ENCODE data around the gene FADS6.

Gene FADS6

DNA sequence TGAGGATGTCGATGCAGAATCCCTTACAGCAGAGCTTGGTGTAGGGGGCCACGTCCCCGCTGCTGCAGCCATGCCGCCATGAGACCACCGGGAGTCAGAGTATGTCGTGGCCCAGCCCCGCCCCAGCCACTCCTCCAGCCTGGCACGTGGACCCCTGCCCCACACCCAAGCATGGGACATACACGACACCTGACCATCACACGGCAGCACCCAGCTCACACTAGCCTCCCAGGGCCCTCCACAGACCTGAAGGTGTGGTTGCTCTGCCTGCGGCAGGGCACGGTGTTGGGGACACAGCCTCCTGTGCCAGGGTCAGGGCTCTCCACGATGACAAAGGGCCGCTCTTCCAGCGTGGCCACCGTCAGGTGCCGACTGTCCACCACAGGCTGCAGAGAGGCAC, 43.1 kb downstream of the FADS6 start:
- no peak for DNase-seq

DNA sequence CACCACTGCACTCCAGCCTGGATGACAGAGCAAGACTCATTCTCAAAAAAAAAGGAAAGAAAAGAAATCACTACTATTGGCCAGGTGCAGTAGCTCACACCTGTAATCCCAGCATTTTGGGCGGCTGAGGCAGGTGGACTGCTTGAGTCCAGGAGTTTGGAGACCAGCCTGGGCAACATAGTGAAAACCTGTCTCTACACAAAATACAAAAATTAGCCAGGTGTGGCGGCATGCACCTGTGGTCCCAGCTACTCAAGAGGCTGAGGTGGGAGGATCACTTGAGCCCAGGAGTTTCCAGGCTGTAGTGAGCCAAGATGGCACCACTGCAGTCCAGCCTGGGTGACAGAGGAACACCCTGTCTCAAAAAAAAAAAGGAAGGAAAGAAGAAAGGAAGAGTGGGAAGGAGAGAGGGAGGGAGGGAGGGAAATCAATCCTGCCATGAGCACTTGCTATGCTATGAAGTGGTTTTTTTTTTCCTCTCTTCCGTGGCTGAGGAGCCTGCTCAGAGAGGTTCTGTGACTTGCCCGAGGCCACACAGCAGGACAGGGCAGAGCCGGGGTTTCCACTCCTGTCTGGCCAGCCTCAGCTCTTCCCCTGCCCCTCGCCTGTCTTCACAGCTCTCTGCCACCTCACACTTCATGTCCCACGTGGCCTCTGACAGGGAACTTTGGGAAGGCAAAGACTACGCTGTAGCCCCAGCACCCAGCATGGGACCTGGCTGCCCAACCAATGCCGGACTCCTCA, 44.6 kb downstream of the FADS6 start:
- DNase-seq = no peak

DNA sequence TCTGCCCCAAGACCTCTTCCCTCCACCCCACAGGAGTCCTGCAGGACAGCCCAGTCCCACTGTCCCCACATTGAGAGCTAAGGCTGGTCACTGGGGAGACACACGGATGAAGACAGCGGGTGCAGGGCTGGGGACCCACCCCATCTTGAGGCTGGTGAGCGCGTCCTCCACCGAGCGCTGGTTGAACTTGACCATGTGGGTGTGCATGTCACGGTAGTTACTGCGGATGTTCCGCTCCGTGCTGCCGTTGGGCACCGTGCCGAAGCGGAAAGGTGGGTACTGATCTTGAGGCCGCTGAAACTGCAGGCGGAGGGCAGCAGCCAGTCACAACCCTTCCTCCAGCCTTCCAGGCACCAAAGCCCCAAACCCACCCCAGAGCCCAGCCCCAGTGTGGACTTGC, 46.8 kb downstream of the FADS6 start:
- DNase-seq = no peak

DNA sequence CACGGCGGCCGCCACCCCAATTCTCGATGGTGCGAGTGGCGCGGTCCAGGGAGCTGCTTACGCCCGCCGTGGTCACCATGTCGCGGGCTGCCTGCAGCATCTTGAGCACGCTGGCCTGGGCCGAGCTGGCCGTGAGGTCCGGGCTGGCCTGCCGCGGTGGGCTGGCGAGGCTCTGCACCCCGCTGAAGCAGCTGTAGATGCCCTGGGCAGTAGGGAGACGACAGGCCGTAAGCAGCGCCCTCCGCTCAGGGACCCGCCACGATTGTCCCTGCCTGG, 50.1 kb downstream of the FADS6 start:
- DNase-seq = no peak

DNA sequence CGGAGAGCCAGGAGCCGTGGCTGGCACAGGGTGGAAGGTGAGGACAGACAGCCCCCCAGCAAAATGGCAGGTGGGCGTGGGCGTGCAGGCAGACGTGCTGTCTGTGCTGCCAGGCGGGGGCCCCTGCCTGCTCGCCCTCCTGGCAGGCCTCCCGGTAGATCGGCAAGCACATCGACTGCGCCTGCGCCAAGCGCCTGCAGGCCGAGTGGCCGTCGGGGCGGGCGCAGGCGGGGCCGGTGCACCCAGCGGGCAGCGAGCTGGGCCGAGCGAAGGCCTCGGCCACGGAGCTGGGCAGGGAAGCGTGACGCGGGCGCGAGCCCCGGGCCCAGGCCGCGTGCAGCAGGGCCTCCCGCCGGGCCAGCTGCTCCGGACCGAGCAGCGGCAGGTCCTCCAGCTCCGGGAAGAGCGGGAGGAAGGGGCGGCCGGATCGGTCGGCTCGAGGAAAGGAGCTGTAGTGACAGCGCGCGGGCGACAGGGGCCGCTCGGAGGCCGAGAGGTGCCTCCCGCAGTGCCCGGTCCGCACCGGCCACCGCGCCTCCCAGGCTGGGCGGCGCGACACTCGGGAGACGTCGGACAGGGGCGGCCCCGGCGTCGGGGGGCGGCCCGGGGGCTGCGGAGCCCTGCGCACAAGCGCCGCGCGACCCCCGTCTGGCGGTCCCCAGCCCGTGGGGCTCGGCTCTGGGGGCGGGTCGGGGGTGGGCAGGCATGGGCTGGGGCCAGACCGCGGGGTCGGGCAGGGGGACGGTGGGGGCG, 50.7 kb downstream of the FADS6 start:
- DNase-seq = peak; percentile 82

DNA sequence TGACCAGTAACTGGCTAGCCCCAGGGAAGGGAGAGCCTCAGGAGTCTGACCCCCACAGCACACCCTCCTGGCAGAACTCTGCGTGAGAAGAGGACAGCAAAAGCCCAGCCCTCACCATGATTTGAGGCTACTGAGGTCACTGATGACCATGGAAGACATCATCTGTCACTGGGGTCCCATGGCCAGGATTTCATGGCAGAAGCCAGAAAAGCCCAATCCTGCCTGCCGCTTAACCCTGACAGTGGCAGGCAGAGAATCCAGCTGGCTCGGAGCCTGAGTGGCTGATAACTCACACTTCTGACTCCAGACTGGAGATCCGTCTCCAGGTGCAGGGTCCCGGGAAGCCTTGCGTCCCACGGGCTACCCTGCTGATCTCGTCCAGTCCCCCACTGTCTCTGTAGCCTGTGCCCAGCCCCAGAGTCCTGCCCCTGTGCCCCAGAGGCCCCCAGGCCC, 51.3 kb downstream of the FADS6 start:
- peak; percentile 25 for DNase-seq

DNA sequence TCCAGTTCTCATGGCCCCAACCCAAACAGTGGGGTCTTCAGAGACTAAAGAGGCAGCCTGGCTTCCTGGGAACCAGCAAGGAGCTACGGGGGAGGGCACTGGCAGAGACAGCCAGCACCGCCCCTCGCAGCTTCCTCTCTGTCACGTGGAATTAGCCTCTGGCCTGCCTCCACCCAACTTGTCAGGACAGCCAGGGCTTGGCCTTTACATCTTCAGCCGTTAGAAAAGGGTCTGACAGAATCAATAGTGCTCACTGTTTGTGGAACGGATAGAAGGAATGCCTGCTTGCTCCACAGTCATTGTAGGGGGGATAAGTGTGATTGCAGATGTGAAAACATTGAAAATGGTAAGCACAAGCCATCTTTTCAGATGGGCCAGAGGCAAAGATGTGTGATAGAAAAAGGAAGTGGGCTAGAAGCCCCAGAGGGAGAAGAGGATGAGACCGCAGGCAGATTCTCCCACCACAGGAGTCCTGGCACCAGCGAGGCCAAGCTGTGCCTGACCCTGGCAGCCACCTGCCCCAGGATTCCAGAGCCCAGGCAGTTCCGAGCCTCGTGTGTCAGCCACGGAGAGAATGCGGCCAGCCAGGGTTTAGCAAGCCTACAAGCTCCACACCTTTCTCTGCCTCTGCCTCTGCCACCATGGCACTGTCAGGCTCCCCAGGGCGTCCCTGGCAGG, 52.3 kb downstream of the FADS6 start:
- no peak for DNase-seq

DNA sequence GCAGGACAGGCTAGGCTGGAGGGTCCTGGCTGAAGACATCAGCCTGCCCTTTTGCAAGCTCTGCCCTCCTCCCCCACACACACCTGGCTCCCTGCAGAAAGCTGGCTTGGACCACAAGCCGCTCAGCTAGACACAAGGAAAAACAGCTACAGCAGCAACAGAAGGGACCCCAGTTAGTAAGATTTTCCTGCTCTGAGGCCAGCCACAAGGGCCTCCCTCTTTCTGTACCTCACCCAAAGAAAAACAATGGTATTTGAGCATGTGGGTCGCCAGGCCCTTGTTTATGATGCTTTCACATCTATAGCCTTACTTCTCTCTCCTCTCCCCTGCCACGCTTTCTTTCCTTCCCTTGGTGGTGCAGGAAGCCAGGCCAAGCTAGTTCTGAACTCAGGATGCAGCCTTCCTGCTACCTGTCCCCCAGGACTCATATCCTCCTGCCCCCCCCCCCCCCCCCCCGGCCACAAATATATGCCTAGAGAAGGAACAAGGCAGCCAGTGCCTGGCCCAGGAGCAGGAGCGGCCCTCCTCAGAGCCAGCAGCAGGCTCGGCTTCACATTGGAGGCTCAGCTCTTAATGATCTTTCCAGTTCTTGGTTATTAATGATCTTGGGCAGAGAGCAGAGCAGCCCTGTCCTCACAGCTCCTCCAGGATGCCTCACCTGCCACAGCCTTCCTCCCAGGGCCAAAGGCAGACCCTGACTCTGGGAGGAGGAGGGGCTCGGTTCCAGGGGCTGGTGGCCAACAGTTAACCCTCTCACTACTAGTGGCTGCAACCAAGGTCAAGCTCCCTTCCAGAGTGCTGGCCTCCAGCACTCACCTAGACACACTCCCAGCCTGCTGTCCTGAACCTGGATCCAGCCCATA, 53.2 kb downstream of the FADS6 start:
- DNase-seq = no peak

DNA sequence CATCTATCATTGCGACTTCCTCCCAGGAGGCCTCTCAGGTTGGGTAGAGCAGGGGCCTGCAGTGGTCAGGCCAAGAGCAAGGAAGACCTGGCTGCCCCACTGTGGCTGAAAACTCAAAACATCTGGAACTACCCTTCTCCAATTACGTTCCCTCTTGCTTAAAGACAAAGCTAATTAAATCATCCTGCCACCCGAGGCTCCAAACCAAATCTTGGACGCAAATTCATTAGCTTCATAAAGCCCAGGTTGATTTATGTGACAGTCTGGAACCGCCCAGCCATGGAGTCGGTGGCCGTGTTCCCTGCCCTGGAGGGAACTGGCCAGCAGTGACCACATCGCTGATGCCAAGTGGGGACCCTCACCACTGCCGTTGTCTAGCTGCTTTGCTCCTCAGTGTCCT, 55.2 kb downstream of the FADS6 start:
- DNase-seq = no peak

DNA sequence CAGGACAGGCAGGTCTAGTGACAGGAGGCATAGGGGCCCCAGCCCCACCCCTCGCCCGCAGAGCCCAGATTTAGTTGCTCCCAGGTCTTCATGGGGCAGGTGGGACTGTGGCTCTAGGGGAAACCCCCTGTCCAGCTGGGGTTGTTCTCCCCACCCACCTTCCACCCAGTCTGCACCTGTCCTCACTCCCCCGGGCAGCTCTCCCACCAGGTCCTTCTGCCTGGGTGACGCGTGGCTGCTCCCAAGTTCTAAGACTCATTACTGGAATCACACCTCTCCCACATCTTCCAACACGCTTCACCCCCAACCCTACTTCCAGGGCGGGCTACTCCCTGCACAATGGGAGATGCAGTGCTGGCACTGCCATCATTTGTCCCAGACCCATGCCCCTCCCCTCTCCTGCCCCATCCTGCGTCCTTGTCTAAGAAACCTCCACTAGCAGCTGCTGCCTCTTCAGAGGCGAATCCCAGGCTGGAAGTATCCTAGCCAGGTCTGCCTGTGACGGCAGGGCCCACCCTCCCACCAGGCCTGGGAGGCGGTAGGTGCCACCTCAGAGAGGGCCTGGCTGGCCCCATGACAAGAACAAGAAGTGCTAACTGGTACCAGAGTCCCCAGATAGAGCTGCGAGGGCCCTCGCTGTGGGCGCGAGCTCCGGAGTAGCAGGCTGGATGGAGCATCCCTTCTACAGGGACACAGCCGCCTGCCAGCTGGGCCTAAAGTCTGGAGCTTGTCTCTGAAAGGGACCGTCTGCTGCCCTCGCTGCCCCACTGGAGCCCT, 56.6 kb downstream of the FADS6 start:
- no peak for DNase-seq

DNA sequence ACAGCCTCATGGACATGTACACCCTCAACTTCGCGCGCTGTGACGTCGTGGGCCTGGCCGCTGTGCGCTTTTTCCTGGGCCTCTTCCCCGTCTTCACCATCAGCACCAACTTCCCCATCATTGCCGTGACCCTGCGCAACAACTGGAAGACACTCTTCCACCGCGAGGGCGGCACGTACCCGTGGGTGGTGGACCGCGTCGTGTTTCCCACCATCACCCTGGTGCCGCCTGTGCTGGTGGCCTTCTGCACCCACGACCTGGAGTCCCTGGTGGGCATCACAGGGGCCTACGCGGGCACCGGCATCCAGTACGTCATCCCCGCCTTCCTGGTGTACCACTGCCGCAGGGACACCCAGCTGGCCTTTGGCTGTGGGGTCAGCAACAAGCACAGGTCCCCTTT, 57.2 kb downstream of the FADS6 start:
- no peak for DNase-seq

DNA sequence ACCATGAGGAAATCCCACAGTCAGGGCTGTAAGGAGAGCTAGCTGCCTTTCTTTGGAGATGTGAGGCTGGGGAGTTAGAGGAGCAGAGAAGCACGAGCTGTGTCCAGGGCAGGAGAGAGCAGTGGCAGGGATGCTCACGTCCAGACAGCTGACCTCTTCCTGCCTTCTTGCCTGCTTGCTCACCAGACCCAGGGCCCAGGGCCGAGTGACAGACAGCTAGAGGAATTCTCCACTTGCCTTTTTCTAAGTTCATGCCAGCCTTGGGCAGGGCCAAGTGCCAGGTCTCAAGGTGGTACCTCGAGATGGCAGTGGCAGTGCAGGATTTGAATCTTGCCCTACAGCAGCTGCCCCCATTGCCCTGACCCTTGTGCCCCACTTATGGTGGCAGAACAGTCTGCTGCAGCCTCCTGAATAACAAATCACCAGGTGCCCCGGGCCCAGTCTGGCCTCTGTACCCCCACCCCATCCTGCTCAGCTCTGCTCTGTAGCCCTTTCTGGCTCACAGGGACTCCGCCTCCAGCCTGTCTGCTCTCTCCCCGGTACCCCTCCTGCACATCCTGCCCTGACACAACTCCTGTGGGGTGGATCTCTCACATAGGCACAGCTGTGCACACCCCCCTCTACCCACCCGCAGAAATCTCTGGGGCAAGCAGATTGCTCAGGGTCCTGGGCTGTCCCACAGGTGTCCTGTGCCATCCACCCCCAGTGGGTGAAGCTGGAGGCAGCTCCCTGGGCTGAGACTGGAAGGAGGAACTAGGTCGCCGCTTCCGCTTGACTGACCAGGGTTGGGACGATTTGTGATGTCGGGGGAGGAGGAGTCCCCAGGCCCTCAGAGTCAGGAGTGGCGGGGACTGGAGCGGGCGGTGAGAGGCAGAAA, 59.7 kb downstream of the FADS6 start:
- no peak for DNase-seq

DNA sequence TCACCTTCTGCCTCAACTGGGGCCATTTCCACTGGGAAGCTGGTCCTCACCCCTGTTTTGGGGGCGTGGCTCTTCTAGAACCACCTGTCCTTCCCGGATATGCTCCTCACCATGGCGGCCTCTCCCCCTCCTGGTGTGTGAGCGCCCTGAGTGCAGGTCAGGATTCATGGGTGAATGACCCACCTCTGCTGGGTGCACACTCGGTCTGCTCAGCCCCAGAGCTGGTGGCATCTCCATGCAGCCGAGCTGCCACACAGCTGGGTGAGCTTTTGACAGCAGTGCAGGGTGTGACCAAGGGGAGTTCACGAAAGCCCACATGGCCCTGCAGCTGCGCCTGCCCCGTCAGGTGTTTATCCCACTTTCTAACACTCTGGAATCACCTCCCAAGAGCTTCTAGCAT, 61.0 kb downstream of the FADS6 start:
- no peak for DNase-seq

DNA sequence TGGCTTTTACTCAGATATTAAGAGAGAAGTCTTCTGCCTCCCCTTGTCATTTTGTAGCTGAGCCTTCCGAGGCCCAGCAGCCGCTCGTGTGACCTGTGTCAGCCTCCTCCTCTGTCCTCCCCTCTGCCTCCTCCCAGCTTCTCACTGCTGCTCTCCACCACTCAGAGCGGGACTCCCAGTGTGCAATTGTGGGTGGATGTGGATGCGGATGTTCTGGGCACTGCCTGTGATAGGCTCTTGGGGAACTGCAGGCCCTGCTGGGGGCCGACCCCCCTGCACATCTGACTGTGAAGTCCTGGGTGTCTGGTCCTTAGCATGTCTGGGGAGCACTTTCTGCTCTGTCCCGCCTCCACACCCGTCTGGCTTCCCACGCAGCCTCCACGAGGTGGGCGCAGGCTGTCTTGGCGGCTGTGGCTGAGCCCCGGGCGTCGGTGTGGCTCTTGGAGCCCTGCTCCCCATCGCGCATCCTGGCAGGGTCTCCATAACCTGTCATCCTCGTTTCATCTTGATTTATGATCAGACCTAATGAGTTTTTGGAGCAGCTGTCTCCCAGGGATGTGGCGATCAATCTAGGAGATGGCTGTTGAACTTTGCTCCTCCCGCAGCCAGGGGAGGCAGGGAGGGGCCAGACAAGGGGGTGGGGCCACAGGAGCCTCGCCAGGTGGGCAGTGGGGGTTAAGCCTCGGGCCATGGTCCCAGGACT, 61.8 kb downstream of the FADS6 start:
- DNase-seq = peak; percentile 60

DNA sequence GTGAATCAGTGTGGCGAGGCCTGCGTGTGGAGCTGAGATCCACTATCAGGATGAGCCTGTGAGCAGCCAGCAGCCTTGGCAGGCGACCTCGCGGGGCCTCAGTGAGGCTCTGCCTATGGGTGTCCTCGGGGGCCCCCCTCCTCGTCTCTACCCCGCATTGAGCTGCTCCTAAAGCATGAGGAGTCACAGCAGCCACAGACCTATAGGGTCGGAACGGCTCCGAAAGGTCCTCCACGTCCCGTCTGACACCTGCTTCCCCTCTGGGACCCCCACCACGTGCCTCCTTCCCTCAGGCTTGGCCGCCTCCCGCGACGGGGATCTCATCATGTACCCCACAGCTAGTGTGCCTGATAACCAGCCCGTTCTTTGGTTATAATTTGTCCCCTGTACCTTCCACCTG, 62.6 kb downstream of the FADS6 start:
- no peak for DNase-seq

DNA sequence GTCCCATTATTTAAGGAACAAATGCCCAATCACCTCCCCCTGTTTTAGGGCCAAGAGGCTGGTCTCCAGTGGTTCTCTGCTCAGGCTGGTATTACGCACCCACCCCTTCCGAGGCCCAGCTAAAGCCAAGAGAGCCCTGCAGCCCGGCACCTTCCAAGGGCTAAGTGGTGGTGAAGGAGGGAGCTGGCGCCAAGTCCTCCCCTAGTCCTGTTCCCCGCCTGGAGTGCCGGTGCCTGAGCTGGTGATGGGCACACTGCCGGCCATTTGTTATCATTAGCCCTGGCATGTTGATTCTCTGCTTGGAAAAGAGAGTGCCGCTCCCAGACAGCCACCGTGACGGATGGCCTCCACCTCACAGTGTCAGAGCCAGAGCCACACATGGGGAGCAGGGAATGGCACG, 65.6 kb downstream of the FADS6 start:
- no peak for DNase-seq
